Gastrocnemius medialis (tissue), 4 donors: ENCODE measurements around the gene FEZF2. TPM values are rescaled to one million over a fixed set of nuclear protein-coding genes. Genes with fewer than 3 reads are reported as not detected.

Experiments
- ATAC-seq, 2 donors: fragments of 150-250 bp; one replicate each; pipeline ENCODE4 v1.9.1; 2016
- DNase-seq, 2 donors: peaks; one replicate each; pipeline ENCODE4 v3.0.0-alpha.2; 2019
- H3K27ac ChIP-seq, 4 donors: fragments of 200-600 bp; sonication (generic); 1 replicate in 1 of 4; 2 replicates in 3 of 4; pipeline ENCODE4 v1.5.1; 2016 to 2018; ENCODE audit warnings: mild to moderate bottlenecking in 2 of 4, moderate library complexity in 1 of 4
- H3K27me3 ChIP-seq, 3 donors: fragments of 200-600 bp; sonication (generic) in 2 of 3; 1 replicate in 1 of 3; 2 replicates in 2 of 3; pipeline versions ENCODE4 v1.5.1 to v1.6.0; 2016 to 2019; ENCODE audit warnings: mild to moderate bottlenecking in 1 of 3, moderate library complexity in 1 of 3
- H3K36me3 ChIP-seq, 2 donors: fragments of 200-600 bp; sonication (generic) in 1 of 2; one replicate each; pipeline ENCODE4 v1.5.1; 2017 to 2018
- H3K4me1 ChIP-seq, 2 donors: fragments of 200-600 bp; sonication (generic) in 1 of 2; one replicate each; pipeline ENCODE4 v1.5.1; 2016 to 2017; ENCODE audit warnings: mild to moderate bottlenecking in 2 of 2
- H3K4me3 ChIP-seq, 4 donors: fragments of 200-600 bp; sonication (generic) in 3 of 4; 1 replicate in 1 of 4; 2 replicates in 3 of 4; pipeline ENCODE4 v1.5.1; 2016 to 2019; ENCODE audit warnings: mild to moderate bottlenecking in 2 of 4
- H3K9me3 ChIP-seq, 3 donors: fragments of 200-600 bp; sonication (generic) in 2 of 3; 1 replicate in 1 of 3; 2 replicates in 2 of 3; pipeline ENCODE4 v1.5.1; 2016 to 2019
- CTCF ChIP-seq, 5 experiments: fragments of 450-650 bp in 3 of 5; fragments of 200-600 bp in 2 of 5; sonication (generic) in 2 of 5; IDR thresholded peaks in 4 of 5; conservative IDR thresholded peaks in 1 of 5; 1 replicate in 4 of 5; 2 replicates in 1 of 5; pipeline ENCODE4 v1.5.1; 2016 to 2019; ENCODE audit warnings: antibody characterized with exemption in 5 of 5, mild to moderate bottlenecking in 3 of 5, moderate library complexity in 3 of 5
- POLR2A ChIP-seq, 2 donors: fragments of 450-650 bp; IDR thresholded peaks; one replicate each; pipeline ENCODE4 v1.6.1; 2017; ENCODE audit warnings: antibody characterized with exemption in 2 of 2, mild to moderate bottlenecking in 2 of 2, moderate library complexity in 2 of 2
- in situ Hi-C, 4 donors: fragments of 200-750 bp; cut with MboI; loops; one replicate each; pipeline versions ENCODE4 v1.15.0 to v1.8.0; 2017; ENCODE audit warnings: low sequenced_read_pairs in 4 of 4
- intact Hi-C: fragments of 100-400 bp; cut with DNase I; formaldehyde crosslinking; loops from one replicate; pipeline ENCODE4 v1.15.1; 2023; ENCODE audit warnings: low total_unique reads
- total RNA-seq, 4 donors: library from RNA; depleted of rRNA; stranded (reverse); fragments of >200 nt; gene quantifications; one replicate each; pipeline versions ENCODE4 v1.1.0 to v1.2.3, GENCODE V29; 2016

FEZF2 gene
- total RNA-seq, 4 donors from 2014 or later, result not detected

DNA sequence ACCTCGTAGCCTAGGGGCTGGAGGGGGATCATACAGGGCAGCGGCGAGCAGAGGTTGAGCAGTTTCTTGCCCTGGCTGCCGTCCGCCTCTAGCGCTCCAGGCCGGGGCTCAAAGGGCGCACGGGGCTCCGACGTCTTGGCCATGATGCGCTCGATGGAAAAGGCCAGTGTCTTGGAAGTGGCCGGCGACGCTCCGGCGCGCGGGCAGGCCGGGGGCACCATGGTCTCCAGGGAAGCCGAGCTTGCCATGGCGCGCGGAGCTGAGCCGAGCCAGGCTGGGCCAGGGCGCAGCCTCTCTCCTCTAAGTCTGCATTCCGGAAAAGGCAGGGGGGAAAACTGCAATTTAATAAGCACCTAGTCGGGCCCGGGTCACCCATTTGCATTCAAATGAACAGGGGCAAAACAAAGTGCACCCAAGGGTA lies 719 bp downstream of the FEZF2 start:
- H3K27ac ChIP-seq, result no peak overlapping the region
- H3K9me3 ChIP-seq, result no peaks in the 10 kb centered on the region
- peak overlapping the region in 3 of 4 donors; percentile 31 to 47 (median 32) for H3K4me3 ChIP-seq
- ATAC-seq (no peak), DNase-seq (no peak)
- intact Hi-C loops, result no loop called here
- peaks cover 25 to 36% of the 10 kb centered on the region in 2 donors for H3K4me1 ChIP-seq
- in situ Hi-C loops, result no loop called here
- H3K27me3 ChIP-seq, result peaks cover 95 to 98% (median 98%) of the 10 kb centered on the region in 3 donors
- no peaks in the 10 kb centered on the region for H3K36me3 ChIP-seq
- no peak for TF ChIP-seq CTCF (IDR thresholded peaks at IDR 0.05 in 4 of 5, conservative IDR thresholded peaks at IDR 0.05 in 1 of 5)
- TF ChIP-seq POLR2A (IDR thresholded peaks at IDR 0.05), result no peak

DNA sequence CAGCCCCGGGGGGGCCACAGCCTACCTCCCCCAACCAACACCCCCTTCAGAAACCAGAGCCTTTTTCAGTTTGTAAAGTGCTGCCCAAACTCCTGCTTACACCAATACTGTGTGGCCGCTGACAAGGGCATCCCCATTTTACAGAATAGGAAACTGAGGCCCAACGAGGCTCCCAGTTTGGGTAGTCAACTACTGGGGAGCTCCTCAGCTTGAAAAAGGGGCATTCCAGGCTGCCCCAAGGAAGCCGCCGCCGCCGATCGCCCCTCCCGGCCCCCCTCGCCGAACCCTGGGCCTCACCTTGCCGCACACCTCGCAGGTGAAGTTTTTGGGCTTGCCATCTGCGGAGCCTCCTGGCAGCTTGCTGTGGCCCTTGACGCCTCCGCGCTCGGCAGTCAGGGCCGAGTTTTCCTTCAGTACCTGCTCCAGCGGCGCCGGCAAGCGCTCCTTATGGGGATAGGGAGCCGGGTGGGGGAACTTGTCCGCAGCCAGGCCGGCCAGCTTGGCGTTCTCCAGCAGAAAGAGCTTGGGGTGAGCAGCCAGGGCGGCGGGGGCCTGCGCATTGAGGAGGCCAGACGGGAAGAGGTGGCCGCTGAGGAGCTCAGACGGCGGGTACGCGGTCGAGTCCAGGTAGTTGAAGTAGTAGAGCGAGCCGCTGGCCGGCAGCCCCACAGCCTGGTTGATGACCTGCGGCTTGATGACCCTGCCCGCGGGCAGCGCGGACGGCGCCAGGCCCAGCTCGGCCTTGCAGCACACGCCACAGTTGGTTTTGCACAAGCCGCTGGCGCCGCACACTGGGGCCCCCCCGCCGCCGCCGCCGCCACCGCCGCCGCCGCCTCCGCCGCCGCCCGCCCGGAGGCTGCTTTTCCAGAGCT lies 1.4 kb downstream of the FEZF2 start:
- DNase-seq, result no peak
- TF ChIP-seq POLR2A (IDR thresholded peaks at IDR 0.05), result no peak
- no peak for TF ChIP-seq CTCF (IDR thresholded peaks at IDR 0.05 in 4 of 5, conservative IDR thresholded peaks at IDR 0.05 in 1 of 5)
- in situ Hi-C loops (no loop called here), intact Hi-C loops (no loop called here)
- ATAC-seq, result no peak
- Histone ChIP-seq H3K4me1 (peaks cover 25 to 36% of the 10 kb centered on the region in 2 donors), H3K36me3 (no peaks in the 10 kb centered on the region), H3K27ac (no peak overlapping the region), H3K27me3 (peaks cover 95 to 98% (median 98%) of the 10 kb centered on the region in 3 donors), H3K4me3 (peak overlapping the region in 3 of 4 donors; percentile 17 to 47 (median 31)), H3K9me3 (no peaks in the 10 kb centered on the region)

- Histone ChIP-seq H3K9me3 (no peaks in the 10 kb centered on the region), H3K36me3 (no peaks in the 10 kb centered on the region), H3K4me1 (peaks cover 25 to 36% of the 10 kb centered on the region in 2 donors), H3K4me3 (peak overlapping the region in 1 of 4 donors; percentile 22), H3K27ac (no peak overlapping the region), H3K27me3 (peaks cover 94 to 98% (median 95%) of the 10 kb centered on the region in 3 donors)
- intact Hi-C loops (no loop called here), in situ Hi-C loops (no loop called here)
- TF ChIP-seq POLR2A (IDR thresholded peaks at IDR 0.05) (no peak), CTCF (IDR thresholded peaks at IDR 0.05 in 4 of 5, conservative IDR thresholded peaks at IDR 0.05 in 1 of 5) (no peak)
- DNase-seq (no peak), ATAC-seq (no peak)
Observed at GRCh38 chr3:62370858-62371719, 2.3 kb downstream of the FEZF2 start.

DNA sequence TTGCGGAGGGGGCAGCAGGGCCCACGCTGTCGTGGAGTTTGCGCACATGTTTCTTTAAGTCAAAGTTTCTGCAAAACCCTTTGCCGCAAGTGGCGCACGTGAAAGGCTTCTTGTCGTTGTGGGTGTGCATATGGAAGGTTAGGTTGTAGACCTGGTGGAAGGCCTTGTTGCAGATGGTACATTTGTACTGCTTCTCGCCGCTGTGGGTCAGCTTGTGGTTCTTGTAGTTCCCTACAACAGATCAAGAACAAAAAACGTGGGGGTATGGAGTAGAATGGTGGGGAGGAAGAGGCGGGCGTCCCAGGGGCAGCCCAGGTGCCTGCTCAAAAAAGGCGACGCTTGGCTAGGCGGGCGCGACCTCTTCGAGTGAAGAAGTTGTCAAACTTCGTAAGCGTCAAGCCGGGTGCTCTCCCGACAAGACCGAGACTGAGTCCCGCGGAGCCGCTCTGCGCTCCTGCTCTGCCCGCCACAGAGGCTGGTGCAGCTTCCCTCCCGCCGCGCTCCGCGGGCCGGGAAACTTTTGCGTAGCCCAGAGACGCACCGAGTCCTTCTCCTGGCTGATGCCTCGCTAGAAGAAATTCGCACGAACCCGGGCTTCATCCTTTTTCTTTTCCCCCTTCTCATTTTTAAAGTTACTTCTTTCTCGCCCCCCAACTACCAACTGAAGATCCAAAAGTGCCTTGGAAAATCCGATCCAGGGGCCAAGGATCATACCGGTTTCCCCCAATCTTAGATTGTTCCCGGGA lies 3.1 kb downstream of the FEZF2 start:
- Histone ChIP-seq H3K4me1 (peaks cover 25 to 36% of the 10 kb centered on the region in 2 donors), H3K4me3 (peak overlapping the region in 1 of 4 donors; percentile 22), H3K27me3 (peaks cover 94 to 96% (median 94%) of the 10 kb centered on the region in 3 donors), H3K36me3 (no peaks in the 10 kb centered on the region), H3K9me3 (no peaks in the 10 kb centered on the region), H3K27ac (no peak overlapping the region)
- ATAC-seq (no peak), DNase-seq (no peak)
- TF ChIP-seq CTCF (IDR thresholded peaks at IDR 0.05 in 4 of 5, conservative IDR thresholded peaks at IDR 0.05 in 1 of 5) (no peak), POLR2A (IDR thresholded peaks at IDR 0.05) (no peak)
- in situ Hi-C loops, result no loop called here
- intact Hi-C loops, result no loop called here
